Ovary (tissue), 9 donors: ENCODE results near the gene FHAD1. TPM values are rescaled to one million over a fixed set of nuclear protein-coding genes. Genes with fewer than 3 reads are reported as not detected.
A peak's percentile ranks its signal among the peaks of the same experiment; 100 is the strongest.
"Not testable (repeated sequence)": the region's sequence is repeated elsewhere in the genome, so short reads cannot be mapped to it uniquely, and the experiment has no call there.

ENCODE experiments used
- DNase-seq, 5 donors: peaks; one replicate each; pipeline ENCODE4 v3.0.0-alpha.2; 2019 to 2020
- H3K27ac ChIP-seq, 2 donors: fragments of 200-600 bp; one replicate each; pipeline versions ENCODE4 v1.5.1 to v1.8.0; 2019 to 2022
- H3K27me3 ChIP-seq: fragments of 200-600 bp; one replicate; pipeline ENCODE4 v1.8.0; 2022
- H3K36me3 ChIP-seq: fragments of 200-600 bp; sonication (generic); one replicate; pipeline ENCODE4 v1.5.1; 2019
- H3K4me1 ChIP-seq: one replicate; pipeline ENCODE4 v1.8.1; 2013; ENCODE audit warnings: mild to moderate bottlenecking, moderate library complexity; ENCODE audit not compliant: insufficient read depth
- H3K4me3 ChIP-seq: fragments of 200-600 bp; sonication (generic); one replicate; pipeline ENCODE4 v1.5.1; 2017
- H3K9me3 ChIP-seq, 2 donors: fragments of 200-600 bp in 1 of 2; sonication (generic) in 1 of 2; one replicate each; pipeline versions ENCODE4 v1.5.1 to v1.8.1; 2013 to 2019; ENCODE audit warnings: mild to moderate bottlenecking in 1 of 2, moderate library complexity in 1 of 2
- CTCF ChIP-seq, 3 donors: fragments of 450-650 bp in 2 of 3; fragments of 200-600 bp in 1 of 3; IDR thresholded peaks; one replicate each; pipeline versions ENCODE4 v1.5.1 to v1.8.0; 2016 to 2022; ENCODE audit warnings: antibody characterized with exemption in 3 of 3, mild to moderate bottlenecking in 1 of 3
- EP300 ChIP-seq: sonication (generic); formaldehyde crosslinking; IDR thresholded peaks from one replicate; pipeline ENCODE4 v1.6.1; 2017; ENCODE audit warnings: antibody characterized with exemption
- POLR2A ChIP-seq: fragments of 450-650 bp; IDR thresholded peaks from one replicate; pipeline ENCODE4 v1.6.1; 2017; ENCODE audit warnings: antibody characterized with exemption, mild to moderate bottlenecking, moderate library complexity
- WGBS, 3 donors: extraction: QIAGEN DNeasy Blood & Tissue Kit in 1 of 3; methylation state at CpG; one replicate each; pipeline versions ENCODE4 v1.1.5 to v1.1.7; 2013 to 2017; 5-methylcytosine and 5-hydroxymethylcytosine counted together
- intact Hi-C, 4 donors: fragments of 100-400 bp; cut with DNase I; formaldehyde crosslinking; loops; one replicate each; pipeline versions ENCODE4 v1.11.0 to v1.15.1; 2022 to 2023
- polyA plus RNA-seq, 2 donors: library from polyadenylated mRNA; stranded (reverse); fragments of 200-250 nt in 1 of 2; fragments of 350-450 nt in 1 of 2; fragmentation: Illumina TruSeq in 1 of 2; extraction: RNeasy Lipid Tissue Mini Kit (QIAGEN cat#74804) in 1 of 2; gene quantifications; one replicate each; pipeline ENCODE4 v1.2.3, GENCODE V29; 2013 to 2014
- total RNA-seq, 7 donors: library from RNA; depleted of rRNA in 2 of 7; stranded (reverse); fragments of >200 nt in 2 of 7; fragmentation: NEBNext Ultra II Directional in 3 of 7; extraction: Animal tissue kit (Norgen Biotek cat#: 25700) in 3 of 7; gene quantifications; one replicate each; pipeline versions ENCODE4 v1.1.0 to v1.2.4, GENCODE V29; 2016 to 2023
- donor health status: DM: no; HTN: no; CAD: no; lungs with moderate emphysema.
- donor health status: DM: no; HTN: no; CAD: no.
- donor health status: Bipolar disorder and iron deficiency.
- donor health status: DM: yes; HTN: yes; CAD: no.
- donor health status: DM: no; HTN: no; CAD: no.
- donor health status: DM: yes; HTN: yes; CAD: no.

Gene FHAD1
- total and polyA plus RNA-seq, 9 donors = 0.40 to 23.0 (median 1.4) TPM

GRCh38 chr1:15299806-15300205, 52.8 kb downstream of the FHAD1 start:
- H3K27me3 ChIP-seq = no peaks in the 10 kb centered on the region
- H3K36me3 ChIP-seq = no peaks in the 10 kb centered on the region
- no peak overlapping the region for H3K27ac ChIP-seq
- no peak for TF ChIP-seq CTCF (IDR thresholded peaks at IDR 0.05)
- no peak for TF ChIP-seq POLR2A
- TF ChIP-seq EP300 = no peak
- 84 to 90% (median 88%) methylated on average over 4 of the region's 4 CpGs for WGBS, 3 donors
- DNase-seq = no peak
- H3K9me3 ChIP-seq = no peaks in the 10 kb centered on the region
- intact Hi-C loops = loop anchor here in 2 of 4 donors (5.0 to 10.0 kb wide), 2 partner anchors 173 to 1335 kb away; no protein-coding TSS in a partner anchor
- no peak overlapping the region for H3K4me3 ChIP-seq
- H3K4me1 ChIP-seq = peaks cover 2% of the 10 kb centered on the region

GRCh38 chr1:15303935-15304334, 56.9 kb downstream of the FHAD1 start:
- no peak for DNase-seq
- intact Hi-C loops = loop anchor here in 2 of 4 donors (5.0 to 10.0 kb wide), 2 partner anchors 177 to 1339 kb away; no protein-coding TSS in a partner anchor
- WGBS, 3 donors = 92 to 93% (median 92%) methylated on average over 6 of the region's 6 CpGs
- no peaks in the 10 kb centered on the region for H3K27me3 ChIP-seq
- no peaks in the 10 kb centered on the region for H3K9me3 ChIP-seq
- H3K4me3 ChIP-seq = no peak overlapping the region
- H3K4me1 ChIP-seq = peaks cover 2% of the 10 kb centered on the region
- H3K36me3 ChIP-seq = no peaks in the 10 kb centered on the region
- TF ChIP-seq CTCF (IDR thresholded peaks at IDR 0.05) (no peak), POLR2A (no peak), EP300 (no peak)
- no peak overlapping the region for H3K27ac ChIP-seq

DNA sequence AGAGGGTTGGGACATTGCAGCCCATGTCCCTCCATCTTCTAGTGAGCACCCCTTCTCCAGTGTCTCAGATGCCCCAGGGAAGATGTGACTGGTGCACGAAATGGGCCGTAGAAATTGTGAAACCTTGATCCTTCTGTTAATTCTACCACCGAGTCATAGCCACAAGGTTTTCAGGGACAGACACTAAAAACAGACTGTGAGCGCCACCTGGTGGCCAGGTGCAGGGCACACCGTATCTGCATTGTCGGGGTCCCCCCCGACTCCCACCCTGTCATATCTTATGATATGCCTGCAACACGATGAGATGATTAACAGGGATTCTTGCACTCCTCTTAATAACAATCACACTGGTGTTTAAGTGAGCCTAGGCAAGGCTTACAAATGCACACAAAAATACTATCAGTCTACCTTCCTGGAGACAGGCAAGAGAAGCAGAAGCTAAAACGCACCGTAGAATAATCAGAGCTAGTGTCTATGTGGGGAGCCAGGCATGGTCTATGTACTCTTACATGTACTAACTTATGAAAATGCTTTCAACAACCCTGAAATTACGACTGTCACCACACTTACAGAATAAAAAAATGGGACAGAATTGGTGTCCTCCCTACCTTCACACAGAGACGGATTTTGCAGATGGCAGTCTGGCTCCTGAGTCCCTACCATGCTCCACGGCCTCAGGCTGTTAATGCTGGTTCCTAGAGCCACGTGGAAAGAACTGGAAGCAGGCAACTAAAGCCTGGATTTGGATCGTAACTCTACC, 57.9 kb downstream of the FHAD1 start:
- no peaks in the 10 kb centered on the region for H3K36me3 ChIP-seq
- H3K27ac ChIP-seq = no peak overlapping the region
- intact Hi-C loops = loop anchor here in 2 of 4 donors (5.0 to 10.0 kb wide), 2 partner anchors 178 to 1340 kb away; no protein-coding TSS in a partner anchor
- DNase-seq = peak; percentile 64 to 85 (median 73)
- no peaks in the 10 kb centered on the region for H3K27me3 ChIP-seq
- no peaks in the 10 kb centered on the region for H3K9me3 ChIP-seq
- H3K4me3 ChIP-seq = no peak overlapping the region
- WGBS, 3 donors = 27 to 28% (median 28%) methylated on average over 15 of the region's 15 CpGs
- TF ChIP-seq POLR2A (no peak), CTCF (IDR thresholded peaks at IDR 0.05) (peak; percentile 68 to 78 (median 77))
- H3K4me1 ChIP-seq = peaks cover 2% of the 10 kb centered on the region

DNA sequence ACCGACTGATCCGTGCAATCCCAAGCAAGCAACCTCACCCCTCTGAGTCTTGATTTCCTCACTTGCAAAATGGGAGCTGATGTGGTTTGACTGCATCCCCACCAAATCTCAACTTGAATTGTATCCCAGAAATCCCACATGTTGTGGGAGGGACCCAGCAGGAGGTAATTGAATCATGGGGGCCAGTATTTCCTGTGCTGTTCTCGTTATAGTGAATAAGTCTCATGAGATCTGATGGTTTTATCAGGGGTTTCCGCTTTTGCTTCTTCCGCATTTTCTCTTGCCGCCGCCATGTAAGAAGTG, 58.4 kb downstream of the FHAD1 start:
- Histone ChIP-seq H3K36me3 (no peaks in the 10 kb centered on the region), H3K4me1 (peaks cover 2% of the 10 kb centered on the region), H3K27me3 (no peaks in the 10 kb centered on the region), H3K27ac (no peak overlapping the region), H3K9me3 (no peaks in the 10 kb centered on the region), H3K4me3 (no peak overlapping the region)
- 82 to 86% (median 86%) methylated on average over 7 of the region's 7 CpGs for WGBS, 3 donors
- TF ChIP-seq POLR2A (no peak), EP300 (no peak), CTCF (IDR thresholded peaks at IDR 0.05) (no peak)
- intact Hi-C loops = loop anchor here in 1 of 4 donors (10.0 kb wide), 1 partner anchor 1341 kb away; no protein-coding TSS in a partner anchor
- no peak for DNase-seq

GRCh38 chr1:15306352-15306751, 59.3 kb downstream of the FHAD1 start:
- not testable (repeated sequence) for H3K4me1 ChIP-seq, H3K27me3 ChIP-seq, H3K36me3 ChIP-seq, H3K4me3 ChIP-seq, H3K9me3 ChIP-seq, H3K27ac ChIP-seq, DNase-seq
- WGBS, 3 donors = 81 to 88% (median 87%) methylated on average over 1 of the region's 1 CpG
- intact Hi-C loops = loop anchor here in 1 of 4 donors (10.0 kb wide), 1 partner anchor 1342 kb away; no protein-coding TSS in a partner anchor
